ENCODE results near the gene PCBP3.

PCBP3 gene

GRCh38 chr21:45867671-45868081 lies 224.2 kb downstream of the PCBP3 start:
- Histone ChIP-seq H3K36me3 (ENCODE audit: control insufficient read depth in 1 of 2, insufficient read depth in 2 of 2, low read depth in 1 of 2, low read length in 2 of 2) (peaks cover 9 to 11% of the 10 kb centered on the region in 2 experiments), H2BK12ac (ENCODE audit: low read length in 2 of 2) (peak overlapping the region in 1 of 2 experiments; percentile 17), H3K79me1 (replicated peaks; ENCODE audit: low read length, poor library complexity, severe bottlenecking) (peaks cover 2% of the 10 kb centered on the region), H4K91ac (ENCODE audit: low read length) (peak overlapping the region; percentile 40), H3K27me3 (ENCODE audit: control insufficient read depth in 1 of 2, insufficient read depth in 1 of 2, low read length in 2 of 2) (no peaks in the 10 kb centered on the region), H3K9me3 (ENCODE audit: control insufficient read depth, low read length) (no peaks in the 10 kb centered on the region), H3K4ac (ENCODE audit: low read depth in 1 of 2, low read length in 2 of 2) (no peak overlapping the region), H2AK5ac (ENCODE audit: low read length, severe bottlenecking) (peak overlapping the region; percentile 21), H2BK5ac (ENCODE audit: low read depth, low read length, poor library complexity, severe bottlenecking) (no peak overlapping the region), H2AFZ (ENCODE audit: low read depth, low read length) (no peak overlapping the region), H2BK15ac (ENCODE audit: low read depth, poor library complexity, severe bottlenecking) (peak overlapping the region; percentile 75), H3K4me2 (ENCODE audit: low read length, poor library complexity, severe bottlenecking) (no peak overlapping the region), H3K18ac (ENCODE audit: low read depth in 1 of 2, low read length in 2 of 2) (peak overlapping the region in 1 of 2 experiments; percentile 9), H3K14ac (ENCODE audit: low read length in 2 of 2) (no peak overlapping the region), H3K27ac (ENCODE audit: low read length, poor library complexity, severe bottlenecking) (no peak overlapping the region), H3K4me1 (ENCODE audit: control insufficient read depth, insufficient read depth, low read depth, low read length) (peaks cover 58% of the 10 kb centered on the region), H4K8ac (ENCODE audit: low read length) (no peak overlapping the region), H3K23ac (ENCODE audit: low read length in 2 of 2) (no peak overlapping the region), H2BK120ac (ENCODE audit: low read depth, low read length) (no peak overlapping the region), H3K4me3 (ENCODE audit: insufficient read depth in 1 of 2, low read depth in 1 of 2, low read length in 2 of 2) (no peak overlapping the region), H3K9ac (ENCODE audit: low read length) (no peak overlapping the region)
- DNase-seq = no peak
- WGBS = 96% methylated on average over 22 of the region's 22 CpGs

GRCh38 chr21:45868086-45868485 lies 224.6 kb downstream of the PCBP3 start:
- DNase-seq = no peak

GRCh38 chr21:45868488-45868887 lies 225.0 kb downstream of the PCBP3 start:
- Histone ChIP-seq H3K4me1 (ENCODE audit: control insufficient read depth, insufficient read depth, low read depth, low read length) (peaks cover 52% of the 10 kb centered on the region), H3K27me3 (ENCODE audit: control insufficient read depth in 1 of 2, insufficient read depth in 1 of 2, low read length in 2 of 2) (no peaks in the 10 kb centered on the region), H4K8ac (ENCODE audit: low read length) (no peak overlapping the region), H3K9me3 (ENCODE audit: control insufficient read depth, low read length) (no peaks in the 10 kb centered on the region), H2BK15ac (ENCODE audit: low read depth, poor library complexity, severe bottlenecking) (no peak overlapping the region), H2AK5ac (ENCODE audit: low read length, severe bottlenecking) (no peak overlapping the region), H3K23ac (ENCODE audit: low read length in 2 of 2) (no peak overlapping the region), H2BK5ac (ENCODE audit: low read depth, low read length, poor library complexity, severe bottlenecking) (no peak overlapping the region), H2AFZ (ENCODE audit: low read depth, low read length) (no peak overlapping the region), H3K4me2 (ENCODE audit: low read length, poor library complexity, severe bottlenecking) (no peak overlapping the region), H3K36me3 (ENCODE audit: control insufficient read depth in 1 of 2, insufficient read depth in 2 of 2, low read depth in 1 of 2, low read length in 2 of 2) (peaks cover 5 to 9% of the 10 kb centered on the region in 2 experiments), H3K9ac (ENCODE audit: low read length) (no peak overlapping the region), H3K14ac (ENCODE audit: low read length in 2 of 2) (no peak overlapping the region), H3K4me3 (ENCODE audit: insufficient read depth in 1 of 2, low read depth in 1 of 2, low read length in 2 of 2) (no peak overlapping the region), H3K18ac (ENCODE audit: low read depth in 1 of 2, low read length in 2 of 2) (peak overlapping the region in 1 of 2 experiments; percentile 46), H3K4ac (ENCODE audit: low read depth in 1 of 2, low read length in 2 of 2) (no peak overlapping the region), H2BK12ac (ENCODE audit: low read length in 2 of 2) (peak overlapping the region in 1 of 2 experiments; percentile 39), H3K27ac (ENCODE audit: low read length, poor library complexity, severe bottlenecking) (no peak overlapping the region), H4K91ac (ENCODE audit: low read length) (peak overlapping the region; percentile 34), H2BK120ac (ENCODE audit: low read depth, low read length) (no peak overlapping the region), H3K79me1 (replicated peaks; ENCODE audit: low read length, poor library complexity, severe bottlenecking) (peaks cover 2% of the 10 kb centered on the region)
- DNase-seq = no peak
- 93% methylated on average over 22 of the region's 22 CpGs for WGBS

More at GRCh38 chr21:45868086-45868485, 224.6 kb downstream of the PCBP3 start:
- no peak overlapping the region for H2AFZ ChIP-seq (ENCODE audit: low read depth, low read length)
- 97% methylated on average over 17 of the region's 17 CpGs for WGBS
- no peak overlapping the region for H2AK5ac ChIP-seq (ENCODE audit: low read length, severe bottlenecking)
- H3K4me3 ChIP-seq (ENCODE audit: insufficient read depth in 1 of 2, low read depth in 1 of 2, low read length in 2 of 2) = no peak overlapping the region
- H3K4ac ChIP-seq (ENCODE audit: low read depth in 1 of 2, low read length in 2 of 2) = no peak overlapping the region
- no peak overlapping the region for H2BK120ac ChIP-seq (ENCODE audit: low read depth, low read length)
- no peak overlapping the region for H2BK12ac ChIP-seq (ENCODE audit: low read length in 2 of 2)
- H3K18ac ChIP-seq (ENCODE audit: low read depth in 1 of 2, low read length in 2 of 2) = no peak overlapping the region
- peaks cover 2% of the 10 kb centered on the region for H3K79me1 ChIP-seq (replicated peaks; ENCODE audit: low read length, poor library complexity, severe bottlenecking)
- peaks cover 9% of the 10 kb centered on the region in 2 experiments for H3K36me3 ChIP-seq (ENCODE audit: control insufficient read depth in 1 of 2, insufficient read depth in 2 of 2, low read depth in 1 of 2, low read length in 2 of 2)
- no peak overlapping the region for H3K14ac ChIP-seq (ENCODE audit: low read length in 2 of 2)
- no peak overlapping the region for H4K8ac ChIP-seq (ENCODE audit: low read length)
- H3K4me2 ChIP-seq (ENCODE audit: low read length, poor library complexity, severe bottlenecking) = no peak overlapping the region
- H3K9ac ChIP-seq (ENCODE audit: low read length) = no peak overlapping the region
- H3K4me1 ChIP-seq (ENCODE audit: control insufficient read depth, insufficient read depth, low read depth, low read length) = peaks cover 54% of the 10 kb centered on the region
- H4K91ac ChIP-seq (ENCODE audit: low read length) = peak overlapping the region; percentile 40
- no peak overlapping the region for H2BK5ac ChIP-seq (ENCODE audit: low read depth, low read length, poor library complexity, severe bottlenecking)
- H2BK15ac ChIP-seq (ENCODE audit: low read depth, poor library complexity, severe bottlenecking) = peak overlapping the region; percentile 75
- H3K27me3 ChIP-seq (ENCODE audit: control insufficient read depth in 1 of 2, insufficient read depth in 1 of 2, low read length in 2 of 2) = no peaks in the 10 kb centered on the region
- no peak overlapping the region for H3K27ac ChIP-seq (ENCODE audit: low read length, poor library complexity, severe bottlenecking)
- no peak overlapping the region for H3K23ac ChIP-seq (ENCODE audit: low read length in 2 of 2)
- H3K9me3 ChIP-seq (ENCODE audit: control insufficient read depth, low read length) = no peaks in the 10 kb centered on the region

GRCh38 chr21:45869121-45870007 lies 225.8 kb downstream of the PCBP3 start:
- peaks cover 5 to 9% of the 10 kb centered on the region in 2 experiments for H3K36me3 ChIP-seq (ENCODE audit: control insufficient read depth in 1 of 2, insufficient read depth in 2 of 2, low read depth in 1 of 2, low read length in 2 of 2)
- peak; percentile 52 for DNase-seq
- H3K4me1 ChIP-seq (ENCODE audit: control insufficient read depth, insufficient read depth, low read depth, low read length) = peaks cover 57% of the 10 kb centered on the region
- H3K18ac ChIP-seq (ENCODE audit: low read depth in 1 of 2, low read length in 2 of 2) = peak overlapping the region in 1 of 2 experiments; percentile 80
- H3K79me1 ChIP-seq (replicated peaks; ENCODE audit: low read length, poor library complexity, severe bottlenecking) = peaks cover 2% of the 10 kb centered on the region
- no peak overlapping the region for H3K23ac ChIP-seq (ENCODE audit: low read length in 2 of 2)
- H3K4me3 ChIP-seq (ENCODE audit: insufficient read depth in 1 of 2, low read depth in 1 of 2, low read length in 2 of 2) = no peak overlapping the region
- WGBS = 87% methylated on average over 20 of the region's 24 CpGs
- H3K9ac ChIP-seq (ENCODE audit: low read length) = peak overlapping the region; percentile 51
- peak overlapping the region; percentile 16 for H4K91ac ChIP-seq (ENCODE audit: low read length)
- peak overlapping the region in 1 of 2 experiments; percentile 19 for H3K4ac ChIP-seq (ENCODE audit: low read depth in 1 of 2, low read length in 2 of 2)
- no peak overlapping the region for H2BK15ac ChIP-seq (ENCODE audit: low read depth, poor library complexity, severe bottlenecking)
- H3K4me2 ChIP-seq (ENCODE audit: low read length, poor library complexity, severe bottlenecking) = no peak overlapping the region
- H2BK12ac ChIP-seq (ENCODE audit: low read length in 2 of 2) = peak overlapping the region; percentile 4 to 96
- no peaks in the 10 kb centered on the region for H3K9me3 ChIP-seq (ENCODE audit: control insufficient read depth, low read length)
- no peak overlapping the region for H2AK5ac ChIP-seq (ENCODE audit: low read length, severe bottlenecking)
- peak overlapping the region in 1 of 2 experiments; percentile 76 for H3K14ac ChIP-seq (ENCODE audit: low read length in 2 of 2)
- no peak overlapping the region for H3K27ac ChIP-seq (ENCODE audit: low read length, poor library complexity, severe bottlenecking)
- H2BK5ac ChIP-seq (ENCODE audit: low read depth, low read length, poor library complexity, severe bottlenecking) = no peak overlapping the region
- no peaks in the 10 kb centered on the region for H3K27me3 ChIP-seq (ENCODE audit: control insufficient read depth in 1 of 2, insufficient read depth in 1 of 2, low read length in 2 of 2)
- no peak overlapping the region for H2AFZ ChIP-seq (ENCODE audit: low read depth, low read length)
- H2BK120ac ChIP-seq (ENCODE audit: low read depth, low read length) = no peak overlapping the region
- H4K8ac ChIP-seq (ENCODE audit: low read length) = peak overlapping the region; percentile 24
